Transverse colon (tissue), 3 donors: ENCODE measurements around the gene KAT7.

Experiments used
- CTCF ChIP-seq, 5 experiments: fragments of 200-600 bp in 3 of 5; fragments of 450-650 bp in 2 of 5; sonication (generic) in 3 of 5; IDR thresholded peaks; 1 replicate in 2 of 5; 2 replicates in 3 of 5; pipeline ENCODE4 v1.5.1; 2016 to 2017; ENCODE audit warnings: antibody characterized with exemption in 5 of 5, inconsistent platforms in 3 of 5, mild to moderate bottlenecking in 2 of 5, moderate library complexity in 1 of 5
- POLR2A ChIP-seq: fragments of 450-650 bp; IDR thresholded peaks from one replicate; pipeline ENCODE4 v1.6.1; 2016; ENCODE audit warnings: antibody characterized with exemption, mild to moderate bottlenecking, moderate library complexity

DNA sequence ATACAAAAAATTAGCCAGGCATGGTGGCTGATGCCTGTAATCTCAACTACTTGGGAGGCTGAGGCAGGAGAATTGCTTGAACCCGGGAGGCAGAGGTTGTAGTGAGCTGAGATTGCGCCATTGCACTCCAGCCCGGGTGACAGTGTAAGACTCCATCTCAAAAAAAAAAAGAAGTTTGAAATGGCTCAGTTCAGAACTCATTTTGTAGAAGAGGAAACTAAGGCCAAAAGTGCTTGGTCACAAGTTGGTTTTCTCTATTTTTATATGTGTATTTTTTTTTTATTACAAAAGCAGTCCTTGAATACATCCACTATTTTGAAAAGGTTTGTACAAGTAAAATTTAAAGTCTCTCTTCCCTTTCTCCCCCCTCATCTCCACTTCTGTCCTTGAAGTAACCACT lies 53.9 kb downstream of the KAT7 start:
- no peak for TF ChIP-seq CTCF (IDR thresholded peaks at IDR 0.05)
- no peak for TF ChIP-seq POLR2A
